Omental fat pad (tissue), 4 donors: ENCODE measurements around the gene AKT1S1. TPM values are rescaled to one million over a fixed set of nuclear protein-coding genes. Genes with fewer than 3 reads are reported as not detected.

Experiments used
- ATAC-seq: fragments of 150-250 bp; one replicate; pipeline ENCODE4 v1.9.1; 2016; ENCODE audit warnings: mild to moderate bottlenecking, moderate library complexity; ENCODE audit not compliant: low FRiP score
- DNase-seq: peaks from one replicate; pipeline ENCODE4 v3.0.0-alpha.2; 2019; ENCODE audit warnings: low spot score
- CTCF ChIP-seq, 3 donors: fragments of 450-650 bp; IDR thresholded peaks; one replicate each; pipeline ENCODE4 v1.5.1; 2016 to 2017; ENCODE audit warnings: antibody characterized with exemption in 3 of 3, mild to moderate bottlenecking in 3 of 3, moderate library complexity in 2 of 3
- total RNA-seq, 4 donors: library from RNA; depleted of rRNA; stranded (reverse); fragments of >200 nt; gene quantifications; one replicate each; pipeline ENCODE4 v1.1.0, GENCODE V29; 2016

AKT1S1 gene
- total RNA-seq, 4 donors from 2014 or later = 12.2 to 18.3 (median 14.7) TPM

GRCh38 chr19:49843265-49843664, 33.9 kb downstream of the AKT1S1 start:
- ATAC-seq (no peak), DNase-seq (no peak)
- no peak for TF ChIP-seq CTCF (IDR thresholded peaks at IDR 0.05)

GRCh38 chr19:49840736-49841249, 36.4 kb downstream of the AKT1S1 start:
- no peak for DNase-seq
- no peak for TF ChIP-seq CTCF (IDR thresholded peaks at IDR 0.05)
- no peak for ATAC-seq

GRCh38 chr19:49840321-49840720, 36.8 kb downstream of the AKT1S1 start:
- no peak for TF ChIP-seq CTCF (IDR thresholded peaks at IDR 0.05)
- DNase-seq (no peak), ATAC-seq (no peak)

GRCh38 chr19:49839713-49840112, 37.4 kb downstream of the AKT1S1 start:
- DNase-seq (no peak), ATAC-seq (no peak)
- TF ChIP-seq CTCF (IDR thresholded peaks at IDR 0.05) = no peak

- no peak for ATAC-seq
- TF ChIP-seq CTCF (IDR thresholded peaks at IDR 0.05) = no peak
- DNase-seq = no peak
Measured at GRCh38 chr19:49838885-49839588, 38.1 kb downstream of the AKT1S1 start.

- TF ChIP-seq CTCF (IDR thresholded peaks at IDR 0.05) = no peak
- ATAC-seq = no peak
- DNase-seq = no peak
Measured at GRCh38 chr19:49837425-49837824, 39.7 kb downstream of the AKT1S1 start.

GRCh38 chr19:49837009-49837310, 40.2 kb downstream of the AKT1S1 start:
- no peak for ATAC-seq

More at GRCh38 chr19:49837009-49837310, 40.2 kb downstream of the AKT1S1 start:
- DNase-seq = no peak
- TF ChIP-seq CTCF (IDR thresholded peaks at IDR 0.05) = no peak
